Endothelial cell of umbilical vein (primary cell): ENCODE results near the gene SYNGR4. TPM values are rescaled to one million over a fixed set of nuclear protein-coding genes. Genes with fewer than 3 reads are reported as not detected.

Experiments
- BruUV-seq: library from RNA; stranded (reverse); fragments of 400-500 nt; replicated peaks from 2 replicates; lab custom pipeline; 2021; lab: Mats Ljungman, UMichigan
- CTCF ChIA-PET: fragments of 300-600, 350-600 bp; sonication (Branson Sonifier 250); formaldehyde crosslinking; loops from one replicate; lab custom pipeline; 2021; ENCODE audit warnings: antibody characterized with exemption, inconsistent platforms; lab: Charles Lee
- POLR2A ChIA-PET: fragments of 300-600, 350-600 bp; sonication (Branson Sonifier 250); formaldehyde crosslinking; loops from one replicate; lab custom pipeline; 2021; ENCODE audit warnings: antibody characterized with exemption, inconsistent platforms; lab: Charles Lee
- DNase-seq: peaks from one replicate; pipeline ENCODE4 v3.0.0-alpha.2; 2011; ENCODE audit warnings: low read depth, low spot score
- FAIRE-seq: peaks from 2 replicates; lab custom pipeline; 2011; peaks lifted over from hg19 to GRCh38; lab: Jason Lieb, UNC
- H2AFZ ChIP-seq: 2 replicates; pipeline ENCODE4 v1.6.0; 2012; ENCODE audit warnings: low read depth, low read length, control low read depth, inconsistent platforms
- H3K27ac ChIP-seq: 2 replicates; pipeline ENCODE4 v1.5.1; 2011; ENCODE audit warnings: low read depth, mild to moderate bottlenecking, control low read depth, low read length, moderate library complexity; ENCODE audit not compliant: insufficient read depth
- H3K27me3 ChIP-seq, 2 experiments: 2 replicates each; pipeline versions ENCODE4 v1.6.0 to v1.6.1; 2011; ENCODE audit warnings: low read length in 2 of 2, mixed read lengths in 1 of 2; ENCODE audit not compliant: control insufficient read depth in 2 of 2, insufficient read depth in 2 of 2
- H3K36me3 ChIP-seq, 2 experiments: 2 replicates in 1 of 2; 3 replicates in 1 of 2; pipeline ENCODE4 v1.5.1; 2011; ENCODE audit warnings: low read length in 2 of 2, mild to moderate bottlenecking in 1 of 2, moderate library complexity in 1 of 2; ENCODE audit not compliant: control insufficient read depth in 2 of 2, insufficient read depth in 2 of 2; ENCODE audit errors: extremely low read depth in 1 of 2
- H3K4me1 ChIP-seq: 3 replicates; pipeline ENCODE4 v1.5.1; 2011; ENCODE audit warnings: mild to moderate bottlenecking, low read length; ENCODE audit not compliant: control insufficient read depth, insufficient read depth; ENCODE audit errors: extremely low read depth
- H3K4me2 ChIP-seq: 2 replicates; pipeline ENCODE4 v1.6.1; 2011; ENCODE audit warnings: low read length, control low read depth, mixed read lengths; ENCODE audit not compliant: insufficient read depth
- H3K4me3 ChIP-seq, 3 experiments: fragments of 200-600 bp in 1 of 3; sonication (generic), shearing (Covaris generic) in 1 of 3; replicated peaks in 1 of 3; 2 replicates each; pipeline ENCODE4 v1.5.1; 2011 to 2016; ENCODE audit warnings: control low read depth in 3 of 3, low read length in 3 of 3, mild to moderate bottlenecking in 2 of 3, inconsistent platforms in 1 of 3, low read depth in 1 of 3, moderate library complexity in 1 of 3; ENCODE audit not compliant: insufficient read depth in 1 of 3
- H3K79me2 ChIP-seq: 2 replicates; pipeline ENCODE4 v1.6.0; 2012; ENCODE audit warnings: low read length, inconsistent platforms; ENCODE audit not compliant: control insufficient read depth, insufficient read depth
- H3K9ac ChIP-seq: replicated peaks from 2 replicates; pipeline ENCODE3; 2011; ENCODE audit warnings: low read length, control low read depth; ENCODE audit not compliant: insufficient read depth; ENCODE audit errors: extremely low read depth
- H3K9me1 ChIP-seq: replicated peaks from 3 replicates; pipeline ENCODE4 v1.6.0; 2011; ENCODE audit warnings: mild to moderate bottlenecking, low read length; ENCODE audit not compliant: control insufficient read depth, insufficient read depth; ENCODE audit errors: extremely low read depth
- H3K9me3 ChIP-seq: replicated peaks from 2 replicates; pipeline ENCODE4 v1.5.1; 2012; ENCODE audit warnings: low read length, inconsistent platforms; ENCODE audit not compliant: control insufficient read depth, insufficient read depth
- H4K20me1 ChIP-seq: replicated peaks from 2 replicates; pipeline ENCODE3; 2011; ENCODE audit warnings: mild to moderate bottlenecking, low read length; ENCODE audit not compliant: control insufficient read depth, insufficient read depth; ENCODE audit errors: extremely low read depth
- CTCF ChIP-seq, 2 donors: IDR thresholded peaks; 1 replicate in 1 of 2; 2 replicates in 1 of 2; pipeline ENCODE4 v1.5.1; 2011; ENCODE audit warnings: low read length in 2 of 2, mild to moderate bottlenecking in 2 of 2, moderate library complexity in 2 of 2, control low read depth in 1 of 2, inconsistent platforms in 1 of 2, low read depth in 1 of 2; ENCODE audit not compliant: insufficient read depth in 1 of 2; ENCODE audit errors: extremely low read depth in 1 of 2
- EZH2 ChIP-seq: IDR thresholded peaks from 2 replicates; pipeline ENCODE4 v1.6.1; 2012; ENCODE audit warnings: borderline replicate concordance, low read depth, mild to moderate bottlenecking, moderate library complexity, low read length, inconsistent platforms; ENCODE audit not compliant: severe bottlenecking
- FOS ChIP-seq: IDR thresholded peaks from 2 replicates; pipeline ENCODE4 v1.6.1; 2011; ENCODE audit warnings: mild to moderate bottlenecking, low read length, moderate library complexity, borderline replicate concordance; ENCODE audit not compliant: insufficient read depth
- GATA2 ChIP-seq: IDR thresholded peaks from 2 replicates; pipeline ENCODE4 v1.7.0; 2011; ENCODE audit warnings: low read depth, mild to moderate bottlenecking, moderate library complexity, mixed read lengths, low read length; ENCODE audit not compliant: insufficient read length, insufficient read depth
- JUN ChIP-seq: IDR thresholded peaks from 2 replicates; pipeline ENCODE4 v1.6.1; 2011; ENCODE audit warnings: borderline replicate concordance, low read depth; ENCODE audit not compliant: insufficient read length, insufficient read depth
- MAX ChIP-seq: IDR thresholded peaks from 2 replicates; pipeline ENCODE4 v1.6.1; 2011; ENCODE audit not compliant: insufficient read depth, insufficient read length
- MYC ChIP-seq: IDR thresholded peaks from one replicate; pipeline ENCODE4 v1.6.1; 2011; ENCODE audit warnings: mild to moderate bottlenecking, low read depth, low read length
- POLR2A ChIP-seq: IDR thresholded peaks from 2 replicates; pipeline ENCODE4 v1.6.1; 2012; ENCODE audit warnings: low read depth, mild to moderate bottlenecking, control low read depth, low read length
- POLR2AphosphoS5 ChIP-seq: IDR thresholded peaks from 2 replicates; pipeline ENCODE4 v1.6.1; 2012; ENCODE audit warnings: low read depth, mild to moderate bottlenecking, control low read depth, low read length, moderate library complexity; ENCODE audit not compliant: insufficient read depth
- dilution Hi-C: fragments of 300-500 bp; cut with MboI; formaldehyde crosslinking; loops from one replicate; pipeline ENCODE4 v1.15.0; 2019; ENCODE audit warnings: low sequenced_read_pairs; ENCODE audit not compliant: extremely low pct_ligation_motif_present
- intact Hi-C: fragments of 100-400 bp; cut with micrococcal nuclease; formaldehyde crosslinking; loops from one replicate; pipeline ENCODE4 v1.10.0; 2022
- polyA plus RNA-seq, 4 experiments: library from polyadenylated mRNA; depleted of rRNA in 3 of 4; stranded (reverse) in 3 of 4; unstranded in 1 of 4; fragments of >200 nt; gene quantifications; 2 replicates each; pipeline versions ENCODE4 v1.2.1 to v1.2.3, GENCODE V29; 2011 to 2012; ENCODE audit warnings: missing spikeins in 1 of 4
- total RNA-seq: library from RNA; stranded (reverse); gene quantifications from 2 replicates; pipeline ENCODE4 v1.2.3, GENCODE V29; 2021

The SYNGR4 gene
- total and polyA plus RNA-seq, 2 donors (not counting 3 experiments of a cell fraction or from before 2014, with no cell fraction given): not detected

GRCh38 chr19:48338802-48339503 is 25.2 kb upstream of the SYNGR4 start:
- Histone ChIP-seq H3K4me3 (no peak overlapping the region), H3K4me1 (peaks cover 2% of the 10 kb centered on the region), H3K27me3 (no peaks in the 10 kb centered on the region), H3K9me1 (no peaks in the 10 kb centered on the region), H4K20me1 (no peaks in the 10 kb centered on the region), H3K27ac (no peak overlapping the region), H3K79me2 (no peaks in the 10 kb centered on the region), H3K36me3 (no peaks in the 10 kb centered on the region), H3K4me2 (no peak overlapping the region), H3K9me3 (no peaks in the 10 kb centered on the region), H2AFZ (no peak overlapping the region), H3K9ac (no peak overlapping the region)
- no peak for DNase-seq
- TF ChIP-seq GATA2: no peak
- TF ChIP-seq MYC: no peak
- no peak for TF ChIP-seq FOS
- TF ChIP-seq EZH2: no peak
- TF ChIP-seq CTCF (IDR thresholded peaks at IDR 0.05; ENCODE audit: extremely low read depth in 1 of 2, insufficient read depth in 1 of 2, low read depth in 1 of 2, low read length in 2 of 2): no peak
- TF ChIP-seq JUN: no peak
- TF ChIP-seq POLR2A: no peak
- TF ChIP-seq MAX: no peak
- TF ChIP-seq POLR2AphosphoS5: no peak
- POLR2A ChIA-PET: no interaction called here
- intact Hi-C loops: no loop called here
- CTCF ChIA-PET: interaction anchor here (1.1 to 10.0 kb wide), 4 partner anchors 12 to 19 kb away, joined by 3 to 486 read pairs (median 4); partner anchors contain the start of gene EMP3
- dilution Hi-C loops: no loop called here
- no peak for FAIRE-seq
- BruUV-seq: no TSS peak
